Esophagus muscularis mucosa (tissue), 3 donors: Measurements from ENCODE around the gene AMIGO1.

ENCODE experiments used
- CTCF ChIP-seq, 3 experiments: fragments of 200-600 bp in 2 of 3; fragments of 450-650 bp in 1 of 3; sonication (generic) in 2 of 3; IDR thresholded peaks; one replicate each; pipeline ENCODE4 v1.5.1; 2017 to 2019; ENCODE audit warnings: antibody characterized with exemption in 3 of 3, mild to moderate bottlenecking in 2 of 3, moderate library complexity in 1 of 3
- EP300 ChIP-seq: sonication (generic); formaldehyde crosslinking; IDR thresholded peaks from one replicate; pipeline ENCODE4 v1.6.1; 2017; ENCODE audit warnings: antibody characterized with exemption

- no peak for TF ChIP-seq EP300
- TF ChIP-seq CTCF (IDR thresholded peaks at IDR 0.05) = no peak
These were observed 25.0 kb downstream of the AMIGO1 start for GRCh38 chr1:109484519-109484975.
